ENCODE measurements around the gene INSYN2B. TPM values are rescaled to one million over a fixed set of nuclear protein-coding genes. Genes with fewer than 3 reads are reported as not detected.

Gene INSYN2B
- under 1 TPM in 8 of 9 donors, not detected in 1; 0.14 to 0.94 (median 0.80) TPM for total RNA-seq
- polyA plus RNA-seq, result under 1 TPM in 2 of 3 donors, not detected in 1; 0.08 to 0.26 TPM
- long read RNA-seq, donor 1, result 0 reads
- long read RNA-seq, donor 2, result 0 reads
- long read RNA-seq, donor 3, result 0 reads
- long read RNA-seq, donor 4, result 0 reads
- long read RNA-seq, donor 5, result 0 reads
- long read RNA-seq, donor 6, result 0 reads
- long read RNA-seq, donor 7, partial matches to known transcripts, result 0 of 1 reads
- long read RNA-seq, donor 7, other reads (novel, unspliced or antisense), result 0 of 1 reads
- long read RNA-seq, donor 8, result 0 reads
- long read RNA-seq, donor 9, result 0 reads
- long read RNA-seq, donor 10, result 0 reads

DNA sequence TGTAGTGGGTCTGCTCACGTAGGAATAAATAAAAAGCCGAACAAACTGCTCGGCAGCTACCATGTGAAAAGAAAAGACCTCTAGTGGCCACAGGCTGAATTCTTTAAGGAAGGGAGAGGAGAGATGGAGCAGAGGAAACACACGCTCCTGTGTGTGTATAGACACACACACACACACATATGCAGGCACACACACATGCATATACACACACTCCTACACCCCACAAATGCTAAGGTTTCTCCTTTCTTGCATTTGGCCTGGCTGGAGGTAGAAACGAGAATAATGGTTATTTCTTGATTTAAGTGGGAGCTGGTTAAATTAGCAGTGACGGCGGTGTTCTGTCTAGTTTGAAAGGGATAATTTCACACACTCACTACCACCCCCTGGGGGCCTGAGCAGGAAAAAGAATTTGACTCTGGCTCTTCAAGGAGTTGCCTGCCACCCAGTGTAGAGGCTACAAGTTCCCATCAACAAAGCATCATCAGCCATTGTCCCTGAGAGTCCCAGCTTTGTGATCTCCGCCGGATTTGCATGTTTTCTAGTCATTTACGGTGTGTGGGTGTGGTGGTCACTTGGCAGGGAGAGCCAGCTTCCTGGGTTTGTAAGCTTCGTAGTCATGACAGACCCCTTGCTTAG lies at the start of gene INSYN2B:
TSS of gene INSYN2B (minus strand) at position 78 of the 636 bp plus-strand sequence. CDS start 96,597 bp downstream, outside the sequence.
- intact Hi-C loops (cut with DNase I), result loop anchor here (5.0 kb wide), 1 partner anchor 278 kb away; no protein-coding TSS in a partner anchor
- 18 to 21% (median 20%) methylated on average over 11 of the region's 11 CpGs for WGBS, 4 donors

DNA sequence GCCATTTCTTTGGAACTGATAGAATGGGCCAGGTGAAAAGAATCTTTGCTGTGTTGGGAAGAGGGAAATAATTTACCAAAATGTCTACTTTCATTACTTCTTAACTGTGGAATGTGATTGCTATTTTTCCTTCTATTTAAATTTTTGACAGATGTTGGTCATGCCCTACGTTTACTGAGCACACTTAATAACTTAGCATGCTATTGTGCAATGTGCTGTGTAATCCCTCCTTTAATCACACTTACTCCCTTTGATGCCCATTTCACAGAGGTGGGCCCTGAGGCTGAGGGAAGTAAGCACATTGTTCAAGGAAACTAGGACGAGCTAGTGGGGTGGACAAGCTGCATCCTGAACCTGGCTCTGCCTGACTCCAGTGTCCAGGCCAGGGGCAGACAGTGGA lies 47.8 kb upstream of the INSYN2B start:
- Histone ChIP-seq H3K27ac (no peak overlapping the region), H3K36me3 (replicated peaks in 1 of 2) (no peaks in the 10 kb centered on the region), H3K27me3 (no peaks in the 10 kb centered on the region), H3K4me1 (replicated peaks in 1 of 2) (no peaks in the 10 kb centered on the region), H3K9me3 (replicated peaks in 1 of 3) (no peaks in the 10 kb centered on the region), H3K4me3 (no peak overlapping the region)
- TF ChIP-seq CTCF (IDR thresholded peaks at IDR 0.05) (no peak), POLR2A (IDR thresholded peaks at IDR 0.05) (no peak)
- intact Hi-C loops (cut with DNase I), result no loop called here
- no peak for DNase-seq
- WGBS, 4 donors, result 46 to 61% (median 54%) methylated on average over 2 of the region's 2 CpGs

More for the DNA sequence above, at the start of gene INSYN2B:
- TF ChIP-seq POLR2A (IDR thresholded peaks at IDR 0.05) (no peak), CTCF (IDR thresholded peaks at IDR 0.05) (peak; percentile 45 to 89 (median 72))
- H3K27me3 ChIP-seq, result no peaks in the 10 kb centered on the region
- H3K4me1 ChIP-seq (replicated peaks in 1 of 2), result peaks cover 0 to 7% of the 10 kb centered on the region in 2 donors
- no peak within 1 kb of the TSS for H3K27ac ChIP-seq
- H3K9me3 ChIP-seq (replicated peaks in 1 of 3), result no peaks in the 10 kb centered on the region
- no peaks in the 10 kb centered on the region for H3K36me3 ChIP-seq (replicated peaks in 1 of 2)
- DNase-seq, result peak; percentile 75 to 89 (median 82)
- peak within 1 kb of the TSS in 1 of 4 donors; percentile 28 for H3K4me3 ChIP-seq

- Histone ChIP-seq H3K27ac (no peak overlapping the region), H3K27me3 (no peaks in the 10 kb centered on the region), H3K36me3 (replicated peaks in 1 of 2) (no peaks in the 10 kb centered on the region), H3K4me3 (no peak overlapping the region), H3K9me3 (replicated peaks in 1 of 3) (no peaks in the 10 kb centered on the region), H3K4me1 (replicated peaks in 1 of 2) (no peaks in the 10 kb centered on the region)
- DNase-seq, result no peak
- 66 to 71% (median 69%) methylated on average over 8 of the region's 8 CpGs for WGBS, 4 donors
- TF ChIP-seq CTCF (IDR thresholded peaks at IDR 0.05), result no peak
- TF ChIP-seq POLR2A (IDR thresholded peaks at IDR 0.05), result no peak
- intact Hi-C loops (cut with DNase I), result no loop called here
Observed at GRCh38 chr5:170025853-170026252, 45.6 kb upstream of the INSYN2B start.

DNA sequence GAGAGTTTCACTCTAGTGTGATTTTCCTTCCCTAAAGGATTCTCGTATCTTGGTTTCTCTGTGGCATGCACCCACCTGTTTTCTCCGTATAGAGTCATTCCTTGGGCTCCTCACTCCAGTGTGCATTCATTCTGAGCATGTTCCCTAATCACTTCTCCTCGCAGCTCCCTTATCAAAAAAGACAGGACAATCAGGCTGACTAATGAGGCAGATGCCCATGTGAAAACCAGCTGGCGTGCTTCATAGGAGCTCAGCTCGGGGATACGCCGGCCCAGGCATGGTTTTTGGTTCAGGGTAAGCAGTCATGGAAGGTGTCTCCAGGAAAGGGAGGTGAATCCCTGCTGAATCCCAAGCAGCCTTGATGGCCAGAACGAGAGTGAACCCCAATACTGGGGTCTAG lies 41.2 kb upstream of the INSYN2B start:
- no peaks in the 10 kb centered on the region for H3K9me3 ChIP-seq (replicated peaks in 1 of 3)
- H3K4me3 ChIP-seq, result no peak overlapping the region
- no peak for DNase-seq
- TF ChIP-seq POLR2A (IDR thresholded peaks at IDR 0.05) (no peak), CTCF (IDR thresholded peaks at IDR 0.05) (no peak)
- intact Hi-C loops (cut with DNase I), result no loop called here
- no peaks in the 10 kb centered on the region for H3K4me1 ChIP-seq (replicated peaks in 1 of 2)
- H3K27me3 ChIP-seq, result no peaks in the 10 kb centered on the region
- no peak overlapping the region for H3K27ac ChIP-seq
- 64 to 73% (median 70%) methylated on average over 8 of the region's 8 CpGs for whole genome bisulfite sequencing, 4 donors
- no peaks in the 10 kb centered on the region for H3K36me3 ChIP-seq (replicated peaks in 1 of 2)

Measured in adrenal gland (tissue), 19 donors.